GM19438 (cell line): ENCODE data around the gene OSBPL1A.

Source experiments
- ATAC-seq: cut with Tn5 transposase; IDR thresholded peaks from one replicate; pipeline ENCODE4 v1.9.1; 2021; ENCODE audit warnings: low read depth; ENCODE audit not compliant: unreplicated experiment

The OSBPL1A gene

DNA sequence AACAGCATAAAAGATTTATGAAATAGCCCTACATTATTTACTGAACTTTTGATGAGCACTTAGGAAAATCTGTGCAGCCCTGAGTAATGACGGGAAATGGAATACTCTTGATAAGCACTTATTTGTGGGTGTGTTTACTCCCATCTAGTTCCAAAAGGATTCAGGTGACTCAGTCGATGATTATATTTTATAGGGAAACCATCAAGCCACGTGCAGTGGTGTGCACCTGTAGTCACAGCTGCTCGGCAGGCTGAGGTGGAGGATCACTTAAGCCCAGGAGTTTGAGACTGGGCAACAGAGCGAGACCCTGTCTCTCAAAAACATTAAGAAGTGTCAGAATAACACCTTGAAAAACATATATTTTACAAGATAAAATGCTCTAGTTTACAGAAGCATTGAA is 166.9 kb downstream of the OSBPL1A start:
- ATAC-seq = no peak

DNA sequence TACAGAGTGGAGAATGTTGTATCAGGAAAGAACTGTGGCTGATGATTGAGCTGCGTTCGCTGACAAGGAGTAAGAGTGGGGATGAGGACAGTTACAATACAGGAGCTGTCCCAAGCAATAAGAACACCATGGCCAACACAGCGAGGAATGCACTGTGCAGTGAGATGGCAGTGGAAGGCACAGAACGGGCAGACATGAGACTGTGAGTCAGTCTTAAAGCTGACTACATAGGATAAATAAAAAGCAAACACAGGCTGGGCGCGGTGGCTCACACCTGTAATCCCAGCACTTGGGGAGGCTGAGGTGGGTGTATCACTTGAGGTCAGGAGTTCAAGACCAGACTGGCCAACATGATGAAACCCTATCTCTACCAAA is 169.0 kb downstream of the OSBPL1A start:
- ATAC-seq = no peak

DNA sequence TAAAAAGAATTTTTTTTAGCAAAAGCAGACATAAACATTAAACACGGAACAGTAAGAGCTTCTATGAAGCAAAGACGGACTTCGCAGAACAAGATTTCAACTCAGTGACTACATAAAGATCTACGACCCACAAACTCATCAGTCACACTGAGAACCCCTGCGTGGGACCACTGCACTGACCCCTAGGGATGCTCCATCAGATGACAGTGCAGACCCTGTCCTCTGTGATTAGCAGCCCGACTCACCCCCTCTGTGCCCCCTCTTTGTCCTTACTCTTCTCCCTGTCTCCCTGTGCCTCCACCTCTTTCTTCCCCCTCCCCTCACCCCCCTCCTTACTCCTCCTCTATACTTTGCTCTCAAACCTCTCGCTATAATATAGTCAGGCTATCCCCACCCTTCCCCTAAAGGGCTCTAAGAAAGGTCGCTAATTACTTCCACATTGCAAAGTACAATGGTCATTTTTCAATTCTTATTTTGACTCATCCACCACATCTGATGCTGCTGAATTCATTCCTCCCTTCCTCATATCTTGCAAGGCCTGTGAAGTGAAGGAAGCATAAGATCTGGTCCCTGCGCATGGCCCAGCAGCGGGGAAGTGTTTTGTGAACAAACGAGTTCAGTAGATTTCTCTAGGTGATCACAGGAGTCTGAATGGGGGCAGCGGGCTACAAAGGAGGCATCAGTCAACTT is 169.5 kb downstream of the OSBPL1A start:
- no peak for ATAC-seq

DNA sequence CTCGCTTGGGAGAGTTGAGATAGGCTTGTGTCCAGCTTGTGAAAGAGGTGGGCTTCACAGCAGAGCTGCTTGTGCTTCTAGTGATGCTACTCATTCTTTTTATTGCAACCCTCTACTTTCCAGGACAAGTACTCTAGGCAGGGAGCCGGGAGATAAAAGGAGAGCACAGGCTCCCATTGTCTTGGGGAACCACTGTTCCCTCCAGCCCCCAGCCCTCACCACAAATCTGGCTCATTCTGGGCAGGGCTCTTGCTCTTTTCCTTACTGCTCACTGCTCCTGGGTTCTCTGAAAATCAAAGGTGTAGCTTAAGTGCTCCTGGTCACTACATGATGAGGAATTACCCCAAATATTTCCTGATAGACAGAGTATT is 177.3 kb downstream of the OSBPL1A start:
- no peak for ATAC-seq

DNA sequence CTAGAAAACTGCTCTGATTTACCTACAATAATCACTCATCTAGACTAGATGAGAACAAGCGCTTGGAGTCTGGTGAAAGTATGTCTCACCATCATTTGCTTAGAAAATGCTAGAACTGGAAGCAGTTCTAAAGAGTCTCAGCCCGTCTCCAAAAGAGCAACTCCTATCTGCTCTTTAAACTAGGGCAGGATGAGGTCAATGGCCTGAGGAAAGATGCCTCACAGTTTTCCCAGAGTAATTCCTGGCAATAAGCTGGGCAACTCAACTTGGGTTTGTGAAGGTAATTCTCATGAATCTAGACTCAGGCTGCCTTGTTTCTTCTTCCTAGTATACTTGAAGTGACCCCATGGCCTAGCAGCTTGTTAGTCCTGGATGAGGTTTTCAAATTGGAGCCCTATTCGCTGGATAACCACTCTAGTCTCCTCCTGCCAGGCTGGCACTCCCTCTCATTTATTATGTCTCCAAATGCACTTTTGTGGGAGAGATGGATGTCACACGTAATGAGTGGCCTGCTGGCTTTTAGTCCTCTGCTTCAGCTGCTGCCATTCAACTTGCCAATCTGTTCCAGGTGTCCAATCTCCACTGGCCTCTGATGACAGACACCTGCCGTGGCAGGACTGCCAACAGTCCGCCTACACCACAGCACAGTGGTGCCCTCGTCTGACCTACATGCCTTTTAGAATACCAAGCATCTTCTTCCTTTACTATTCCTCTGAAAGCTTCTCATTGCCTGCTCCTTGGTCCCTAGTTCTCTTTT is 177.9 kb downstream of the OSBPL1A start:
- ATAC-seq = no peak

DNA sequence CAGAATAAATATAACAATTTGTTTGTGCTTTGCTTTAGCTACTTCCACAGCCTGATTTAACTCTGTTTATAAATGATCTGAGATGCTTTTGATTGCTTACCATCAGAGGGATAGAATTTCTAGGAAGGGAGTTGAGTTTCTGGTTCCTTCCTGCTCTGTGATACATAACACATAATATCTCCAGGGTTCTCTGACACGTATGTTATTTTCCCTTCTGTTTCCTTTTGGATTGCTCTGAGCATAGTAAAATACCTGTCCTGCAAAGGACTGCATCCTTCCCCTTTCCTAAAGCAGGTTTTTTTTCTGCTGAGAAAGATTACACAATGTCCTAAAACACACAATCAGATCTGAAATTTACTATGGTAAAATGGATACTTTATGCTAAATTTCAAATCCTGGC is 182.7 kb downstream of the OSBPL1A start:
- ATAC-seq = no peak

DNA sequence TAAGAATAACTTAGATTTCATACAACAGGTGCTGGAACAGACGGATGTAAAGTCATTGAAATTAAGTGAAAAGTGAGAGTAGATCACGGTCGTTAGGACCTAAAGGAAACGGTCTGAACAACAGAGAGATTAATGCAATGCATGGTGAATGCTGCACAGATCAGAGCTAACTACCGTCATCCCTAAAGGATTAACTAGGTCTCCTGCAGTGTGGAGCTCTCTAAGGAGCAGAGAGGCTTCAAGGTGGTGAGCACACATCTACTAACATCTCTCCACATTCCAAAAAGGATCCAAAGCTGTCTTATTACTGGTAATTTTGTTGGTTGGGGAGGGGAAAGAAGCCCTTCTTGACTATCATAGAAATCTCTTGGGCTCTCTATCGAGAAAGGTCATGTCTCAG is 183.5 kb downstream of the OSBPL1A start:
- no peak for ATAC-seq

DNA sequence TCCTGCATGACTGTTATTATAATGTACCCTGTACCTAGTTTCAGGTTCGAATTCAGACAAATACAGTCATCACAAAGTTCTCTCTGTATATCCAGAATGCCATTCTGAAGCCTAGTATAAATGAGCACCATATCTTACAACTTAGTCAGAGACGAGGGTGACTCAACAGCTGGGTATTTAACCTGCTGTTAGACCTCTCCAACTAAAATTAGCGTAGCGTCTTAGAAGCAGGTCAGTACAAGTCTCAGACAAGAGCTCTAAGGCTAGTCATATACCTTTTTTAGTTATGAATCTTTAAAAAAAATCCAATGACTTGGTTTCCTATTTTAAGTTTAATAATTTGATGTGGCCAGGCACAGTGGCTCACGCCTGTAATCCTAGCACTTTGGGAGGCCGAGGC is 184.7 kb downstream of the OSBPL1A start:
- no peak for ATAC-seq

DNA sequence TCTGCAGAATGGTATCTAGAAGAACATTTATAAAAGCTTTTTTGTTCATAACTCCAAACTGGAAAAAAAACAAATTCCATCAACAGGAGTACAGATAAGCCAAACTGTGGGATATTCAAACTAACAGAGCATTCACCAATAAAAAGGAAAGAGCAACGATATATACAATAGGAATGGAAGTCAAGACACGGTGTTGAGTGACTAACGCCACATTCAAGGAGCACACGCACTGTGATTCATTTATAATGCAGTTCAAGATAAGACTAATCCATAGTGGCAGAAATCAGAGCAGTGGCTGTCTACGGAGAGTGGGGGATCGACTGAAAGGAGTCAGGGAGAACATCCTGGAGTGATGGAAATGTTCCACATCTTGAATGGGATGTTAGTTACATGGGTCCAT is 188.1 kb downstream of the OSBPL1A start:
- ATAC-seq = no peak

DNA sequence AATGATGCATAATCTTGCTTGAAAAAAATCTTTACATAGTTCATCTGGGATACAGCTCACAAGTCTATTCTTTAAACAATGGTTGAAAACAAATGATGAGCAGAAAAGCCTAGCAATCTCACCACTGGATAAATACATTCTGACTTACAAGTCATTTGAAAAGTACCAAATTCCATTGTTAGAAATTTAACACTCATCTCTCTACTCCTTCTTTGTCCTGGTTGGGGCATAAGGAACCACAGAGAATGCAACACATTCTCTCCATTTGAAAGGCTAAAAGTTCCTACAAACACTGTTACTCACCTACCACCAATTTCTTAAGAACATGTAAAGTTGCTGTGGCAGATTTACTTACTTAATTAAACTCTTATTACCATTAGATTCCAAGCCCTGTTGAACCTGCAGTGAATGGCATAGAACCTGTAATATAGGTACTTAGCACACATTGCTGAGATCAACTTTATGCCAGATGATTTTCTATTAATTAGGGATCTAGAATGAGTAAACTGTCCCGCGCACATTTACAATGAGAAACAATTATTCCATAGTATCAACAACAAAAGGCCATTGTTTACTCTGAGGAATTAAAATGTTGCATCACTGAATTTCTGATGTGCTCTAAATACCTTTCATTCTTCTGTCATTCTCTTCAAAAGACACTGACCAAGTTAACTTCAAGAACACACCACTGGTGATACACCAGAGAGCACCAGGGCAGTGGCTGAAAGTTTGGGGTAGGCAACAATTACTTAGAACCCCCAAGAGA is 189.2 kb downstream of the OSBPL1A start:
- ATAC-seq = no peak

DNA sequence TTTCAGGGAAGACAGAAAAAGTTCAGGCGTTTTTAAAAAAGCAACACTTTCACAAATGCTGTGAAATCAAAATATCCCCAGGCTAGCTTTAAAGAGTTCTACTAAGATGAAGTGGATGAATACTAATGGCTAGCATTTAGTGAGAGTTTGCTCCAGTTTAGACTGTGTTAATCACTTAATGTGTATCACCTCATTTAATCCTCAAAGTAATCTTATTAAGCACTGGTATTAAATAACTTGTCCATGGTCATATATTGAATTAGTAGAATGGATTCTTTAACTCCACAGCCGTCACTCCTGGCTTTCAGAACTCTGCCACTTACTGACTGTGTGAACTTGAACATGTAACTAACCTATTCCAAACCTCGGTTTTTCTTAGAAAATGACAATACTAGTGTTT is 192.7 kb downstream of the OSBPL1A start:
- ATAC-seq = no peak

DNA sequence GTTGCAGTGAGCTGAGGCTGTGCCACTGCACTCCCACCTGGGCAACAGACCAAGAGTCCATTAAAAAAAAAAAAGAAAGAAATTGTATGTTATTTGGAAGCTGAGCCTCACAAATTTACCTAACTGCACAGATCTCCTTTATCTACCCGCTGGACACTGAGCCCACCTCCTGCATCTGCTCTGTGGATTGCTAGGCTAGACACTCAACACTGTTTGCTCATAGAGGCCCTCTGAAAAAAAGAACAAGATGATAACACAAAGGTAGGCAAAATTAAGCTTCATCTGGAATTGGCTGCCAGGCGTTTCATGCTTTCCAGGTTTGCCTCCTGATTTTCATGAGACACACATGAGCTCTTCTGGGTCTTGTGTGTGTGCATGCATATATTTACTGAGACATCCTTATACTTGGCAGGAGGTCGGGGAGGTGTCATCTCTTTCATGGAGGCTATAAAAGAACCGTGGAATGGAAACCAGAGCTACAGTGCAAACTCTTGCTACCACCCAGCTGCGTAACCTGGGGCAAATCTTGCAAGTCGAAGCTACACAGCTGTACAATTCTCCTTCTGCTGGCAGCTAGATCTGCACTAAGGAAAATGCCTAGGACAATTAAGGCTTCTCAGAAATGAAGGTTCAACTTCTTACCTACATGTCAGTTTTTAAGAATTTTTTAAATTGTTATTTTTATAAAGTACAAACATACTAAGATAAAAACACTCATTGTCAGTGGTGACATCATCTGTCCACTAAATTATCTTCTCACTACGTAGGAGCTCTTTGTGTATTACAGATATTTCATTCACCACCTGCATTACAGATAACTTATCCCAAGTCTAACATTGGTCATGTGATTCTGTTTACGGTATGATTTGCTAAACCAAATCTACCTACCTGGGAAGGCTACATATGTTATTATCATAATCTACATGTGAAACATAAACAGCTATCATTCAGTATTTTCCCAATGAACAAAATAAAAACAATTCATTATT is 195.6 kb downstream of the OSBPL1A start:
- ATAC-seq = no peak

DNA sequence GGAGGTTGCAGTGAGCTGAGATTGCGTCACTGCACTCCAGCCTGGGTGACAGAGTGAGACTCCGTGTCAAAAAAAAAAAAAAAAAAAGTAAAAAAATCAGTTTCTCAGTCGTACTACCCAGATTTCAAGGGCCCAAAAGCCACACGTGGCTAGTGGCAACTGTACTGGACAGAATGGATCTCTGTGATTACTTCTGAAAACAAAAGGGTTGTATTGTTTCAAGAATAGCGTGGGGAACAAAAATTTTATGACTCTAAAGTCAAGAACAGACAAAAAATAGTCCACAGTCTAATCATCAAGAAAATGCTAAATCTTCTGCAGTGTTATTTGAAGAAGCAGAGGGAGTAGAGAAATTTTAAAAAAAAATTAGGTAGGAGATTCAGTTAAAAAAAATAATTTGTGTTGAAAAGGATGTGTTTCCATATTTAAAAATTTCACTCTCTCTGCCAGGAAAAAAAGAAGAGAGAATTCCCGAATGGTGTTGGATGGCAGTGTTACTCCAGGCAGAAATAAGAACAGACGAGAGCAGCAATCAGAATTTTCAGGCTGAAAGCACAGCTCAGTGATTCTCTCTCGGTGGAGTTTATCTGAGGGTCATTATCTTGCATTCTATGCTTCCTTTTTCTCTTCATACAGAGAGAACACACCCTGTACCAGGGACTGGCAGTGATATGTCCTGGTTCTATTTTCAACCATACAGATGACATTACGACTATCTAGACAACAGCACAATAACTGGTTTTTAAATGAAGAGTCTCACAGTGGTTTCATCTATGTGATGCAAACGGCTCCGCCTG is 196.9 kb downstream of the OSBPL1A start:
- no peak for ATAC-seq

DNA sequence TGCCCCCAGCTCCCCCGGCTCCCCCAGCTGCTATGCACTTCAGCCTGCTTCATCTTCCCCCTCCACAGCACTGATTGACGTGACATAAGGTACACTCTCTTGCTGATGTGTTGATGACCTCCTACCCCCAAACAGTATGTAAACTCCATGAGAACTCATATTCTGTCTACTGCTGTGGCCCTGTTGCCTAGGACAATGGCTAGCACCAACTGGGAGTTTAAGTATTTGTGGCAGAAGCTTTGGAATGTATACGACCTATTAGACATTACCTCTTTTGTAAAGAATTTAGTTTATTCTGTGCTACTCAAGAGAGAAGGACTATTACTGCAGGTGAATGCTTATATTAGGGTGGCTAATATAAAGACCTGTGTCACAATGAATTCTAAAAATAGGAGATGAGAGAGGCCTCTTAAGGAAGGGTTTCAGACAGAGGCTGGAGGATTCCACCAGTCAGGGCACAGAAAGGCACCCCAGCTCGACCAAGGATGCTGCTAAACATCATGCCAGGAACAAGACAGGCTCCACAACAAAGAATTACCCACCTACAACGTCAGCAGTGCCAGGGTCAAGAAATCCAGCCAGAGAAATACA is 198.2 kb downstream of the OSBPL1A start:
- ATAC-seq = no peak

DNA sequence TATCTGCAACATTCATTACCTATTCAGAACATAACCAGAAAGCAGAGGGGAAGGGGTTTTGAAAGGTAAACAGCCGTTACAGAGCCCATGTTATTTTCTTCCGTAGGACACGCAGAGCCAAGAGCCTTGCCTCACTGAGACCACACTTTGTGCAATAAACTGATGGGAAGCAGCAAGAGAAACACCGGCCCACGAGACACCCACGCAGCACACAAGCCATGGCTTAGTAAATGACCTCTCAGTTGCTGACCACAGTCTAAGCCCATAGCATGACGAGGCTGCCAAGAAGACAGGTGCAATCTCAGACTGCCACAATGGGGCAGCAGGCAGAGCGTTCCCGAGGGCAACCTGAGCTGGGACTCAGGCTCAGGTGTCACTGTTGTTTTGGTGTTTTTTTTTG is 199.2 kb downstream of the OSBPL1A start:
- no peak for ATAC-seq

DNA sequence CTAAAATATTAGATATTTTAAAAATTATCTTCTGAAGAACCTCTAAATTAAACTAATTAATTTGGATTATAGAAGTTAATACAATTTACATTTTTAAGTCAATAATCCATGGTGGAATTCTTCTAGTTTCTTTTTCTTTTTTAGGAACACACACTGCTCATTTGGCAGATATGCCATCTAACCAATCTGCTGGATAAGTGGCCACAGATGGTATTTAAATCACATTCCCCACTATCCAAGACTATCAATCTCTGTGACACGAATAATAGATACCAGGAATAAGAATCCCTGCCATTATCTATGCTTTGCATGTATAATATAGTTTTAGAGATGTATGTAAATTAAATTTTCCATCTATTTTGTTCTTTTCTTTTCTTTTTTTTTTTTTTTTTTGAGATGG is 200.2 kb downstream of the OSBPL1A start:
- ATAC-seq = no peak

DNA sequence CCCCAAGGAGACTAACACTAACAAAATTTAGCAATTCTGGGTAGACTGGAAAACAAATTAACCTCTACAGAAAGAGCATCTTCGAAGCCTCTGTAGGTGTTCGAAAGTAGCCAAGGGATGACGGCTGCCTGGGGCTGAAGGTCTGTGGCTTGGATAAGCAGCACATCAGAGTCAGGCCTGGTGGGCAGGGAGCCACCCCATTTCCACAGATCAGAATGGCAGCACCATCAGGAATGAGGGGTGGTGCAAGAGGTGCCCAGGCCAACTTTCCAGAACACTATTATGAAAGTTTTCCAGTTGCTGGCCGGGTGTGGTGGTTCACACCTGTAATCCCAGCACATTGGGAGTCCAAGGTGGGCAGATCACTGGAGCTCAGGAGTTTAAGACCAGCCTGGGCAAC is 200.9 kb downstream of the OSBPL1A start:
- no peak for ATAC-seq

DNA sequence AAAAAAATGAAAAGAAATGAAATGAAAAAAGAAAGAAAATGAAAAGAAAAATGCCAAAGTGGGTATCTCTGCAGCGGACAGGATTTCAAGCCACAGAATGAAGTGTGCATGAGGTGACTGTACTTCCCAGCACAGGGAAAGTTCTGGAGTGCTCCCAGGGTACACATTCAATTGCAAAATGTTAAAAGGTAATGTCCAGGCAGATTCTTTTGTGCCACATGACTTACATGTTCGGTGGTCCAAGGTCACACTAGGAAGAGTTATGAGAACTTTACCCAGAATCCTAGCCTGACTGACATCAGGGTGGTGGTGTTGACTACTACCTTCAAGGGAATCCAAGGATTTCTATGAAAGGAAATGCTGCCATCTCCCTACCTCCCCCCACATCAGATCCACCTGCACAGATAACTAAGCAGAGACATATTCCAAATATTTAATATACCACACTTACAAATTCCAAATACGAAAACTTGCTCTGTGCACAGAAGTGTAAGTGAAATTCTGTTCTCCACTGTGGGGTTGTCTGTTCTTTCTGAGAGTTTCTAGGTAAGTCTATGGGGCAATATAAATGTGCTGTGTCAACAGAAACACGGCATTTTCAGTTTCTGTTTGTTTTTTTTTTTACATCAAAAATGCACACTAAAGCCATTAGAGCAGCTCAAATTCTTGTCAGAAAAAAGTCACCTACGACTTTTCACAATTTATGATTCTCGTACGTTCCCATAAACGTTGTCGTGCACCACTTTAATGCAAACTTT is 202.1 kb downstream of the OSBPL1A start:
- ATAC-seq = no peak

DNA sequence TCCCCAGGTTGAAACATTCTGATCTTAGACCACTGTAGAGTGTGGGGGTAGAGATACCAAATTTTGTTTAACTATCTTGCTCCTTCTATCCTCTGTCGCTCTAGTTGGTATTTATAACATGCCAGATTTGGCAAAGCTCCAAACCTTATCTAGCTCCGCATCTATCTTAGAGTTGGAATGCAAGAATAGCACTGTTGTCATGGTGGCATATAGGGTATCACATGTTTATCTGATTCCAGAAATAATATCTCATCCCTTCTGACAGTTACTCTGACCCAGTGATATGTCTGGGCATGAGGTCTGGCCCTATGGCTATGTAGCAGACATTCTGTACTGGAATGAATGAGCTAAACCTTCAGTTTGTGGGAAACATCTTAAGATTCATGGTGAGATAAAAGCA is 207.0 kb downstream of the OSBPL1A start:
- no peak for ATAC-seq
